Epithelial cell of prostate (primary cell): ENCODE measurements around the gene HOXA11.

ENCODE experiments used
- DNase-seq: peaks from one replicate; pipeline ENCODE4 v3.0.0-alpha.2; 2011; ENCODE audit warnings: low read depth, low spot score
- H3K27ac ChIP-seq: fragments of 450-650 bp; 2 replicates; pipeline ENCODE4 v1.5.1; 2017; ENCODE audit warnings: mild to moderate bottlenecking

Gene HOXA11

DNA sequence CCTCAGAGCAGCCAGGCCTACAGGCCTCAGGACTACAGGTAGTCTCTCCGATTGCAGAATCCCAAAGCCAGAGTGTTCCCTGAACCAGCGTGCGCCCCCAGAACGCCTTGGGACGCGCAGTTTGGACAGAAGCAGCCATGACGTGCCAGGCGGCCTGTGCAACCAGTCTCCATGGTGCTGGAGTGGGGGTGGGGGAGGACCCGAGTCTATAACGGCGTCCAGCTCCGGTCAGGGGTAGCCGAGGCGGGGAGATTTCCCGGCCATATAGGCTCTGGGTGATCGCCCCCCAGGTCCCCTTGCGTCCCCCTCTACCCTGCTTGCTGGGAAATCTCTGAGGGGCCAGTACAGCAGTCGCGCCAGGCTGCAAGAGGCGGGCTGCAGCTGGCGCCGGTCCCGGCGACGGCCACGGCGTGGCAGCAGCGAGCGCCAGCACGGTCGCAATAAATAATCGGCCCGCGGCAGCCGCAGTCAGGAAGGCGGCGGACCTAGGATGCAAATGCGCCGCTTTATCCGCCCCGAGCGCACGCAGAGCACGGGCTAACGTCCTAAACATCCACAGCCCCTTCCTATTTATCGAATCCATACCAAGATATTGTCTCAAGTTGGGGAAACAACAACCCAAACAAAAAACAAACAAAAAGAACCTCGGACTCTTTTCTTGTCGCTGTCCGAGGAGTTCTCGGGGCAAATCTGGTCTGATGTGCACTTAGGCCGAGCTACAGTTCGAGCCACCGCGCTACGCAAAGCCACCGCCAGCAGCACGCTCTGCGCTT, 34.3 kb downstream of the HOXA11 start:
- no peak for DNase-seq
- H3K27ac ChIP-seq, result peak overlapping the region; percentile 79

DNA sequence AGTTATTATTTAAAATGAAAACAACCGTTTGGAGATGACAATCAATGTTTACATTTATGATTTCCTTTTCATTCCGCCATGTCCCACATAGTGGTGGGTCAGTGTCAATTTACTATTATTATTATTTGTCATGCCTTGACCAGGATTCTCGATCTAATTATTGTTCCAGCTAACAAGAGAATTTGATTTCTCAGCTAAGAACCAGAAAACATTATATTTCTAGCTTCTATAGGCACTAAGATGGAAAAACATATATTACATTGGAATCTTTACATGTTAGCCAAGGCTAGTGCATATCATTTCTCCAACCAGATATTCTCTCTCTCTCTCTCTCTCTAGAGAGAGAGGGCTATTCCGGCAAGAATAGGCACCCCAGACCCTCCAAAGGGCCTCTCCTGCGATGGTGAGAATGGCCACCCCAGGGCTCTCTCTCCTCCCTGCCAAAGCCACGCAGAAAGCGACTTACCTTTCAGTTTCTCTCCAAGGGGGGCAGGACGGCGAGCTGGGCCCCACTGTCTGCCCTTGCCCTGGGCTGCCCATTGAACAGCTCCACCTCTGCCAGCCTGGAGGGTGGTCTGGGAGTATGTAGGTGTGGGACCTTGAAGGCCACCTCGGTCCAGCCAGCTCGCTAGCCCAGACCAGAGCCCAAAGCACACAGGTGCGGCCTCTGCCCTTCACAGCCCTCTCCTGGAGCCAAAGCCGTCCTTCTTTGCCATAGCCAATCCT, 35.0 kb downstream of the HOXA11 start:
- H3K27ac ChIP-seq, result peak overlapping the region; percentile 79
- DNase-seq, result no peak

DNA sequence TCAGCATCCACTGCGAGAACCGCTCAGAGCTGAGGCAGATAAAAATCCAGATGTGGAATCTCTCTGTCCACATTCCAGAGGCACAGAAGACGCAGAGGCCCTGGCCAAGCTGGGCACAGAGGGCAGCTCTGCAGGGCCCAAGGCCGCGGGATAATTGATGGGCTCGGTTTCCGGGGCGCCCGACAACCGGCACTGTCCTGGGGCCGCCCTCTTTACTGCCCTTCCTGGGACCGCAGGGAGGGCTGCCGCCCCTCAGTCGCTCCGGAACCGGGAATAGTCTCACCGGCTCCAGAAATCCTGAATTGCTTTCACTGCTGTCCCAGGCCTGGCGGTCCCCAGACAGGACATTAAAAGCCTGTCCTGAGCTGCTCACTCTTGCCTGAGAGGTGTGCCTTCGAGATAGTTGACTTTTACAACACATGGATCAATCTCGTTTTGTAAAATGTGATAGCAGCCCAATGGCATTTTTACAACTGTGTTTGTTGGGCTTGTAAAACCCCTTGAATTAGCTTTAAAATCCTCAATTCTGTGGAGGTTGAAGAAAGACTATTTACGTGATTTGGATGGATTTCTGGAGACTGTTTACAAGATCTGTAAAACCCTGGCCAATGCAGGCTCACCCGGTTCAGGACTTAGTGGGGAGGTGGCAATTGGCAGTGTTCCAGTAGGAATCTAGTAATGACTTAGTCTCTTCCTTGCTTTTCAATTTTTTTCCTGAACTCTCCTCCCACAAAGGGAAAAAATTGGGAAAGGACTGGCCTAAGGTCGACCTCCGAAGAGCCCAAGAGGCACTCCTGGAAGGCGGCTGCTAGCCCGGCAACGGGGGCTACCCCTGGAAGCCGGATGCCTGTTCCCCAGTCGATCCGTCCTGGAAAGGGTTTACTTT, 36.0 kb downstream of the HOXA11 start:
- peak overlapping the region; percentile 79 for H3K27ac ChIP-seq
- no peak for DNase-seq

- H3K27ac ChIP-seq, result peak overlapping the region; percentile 79
- DNase-seq, result no peak
Observed at GRCh38 chr7:27148031-27148755, 36.8 kb downstream of the HOXA11 start.

DNA sequence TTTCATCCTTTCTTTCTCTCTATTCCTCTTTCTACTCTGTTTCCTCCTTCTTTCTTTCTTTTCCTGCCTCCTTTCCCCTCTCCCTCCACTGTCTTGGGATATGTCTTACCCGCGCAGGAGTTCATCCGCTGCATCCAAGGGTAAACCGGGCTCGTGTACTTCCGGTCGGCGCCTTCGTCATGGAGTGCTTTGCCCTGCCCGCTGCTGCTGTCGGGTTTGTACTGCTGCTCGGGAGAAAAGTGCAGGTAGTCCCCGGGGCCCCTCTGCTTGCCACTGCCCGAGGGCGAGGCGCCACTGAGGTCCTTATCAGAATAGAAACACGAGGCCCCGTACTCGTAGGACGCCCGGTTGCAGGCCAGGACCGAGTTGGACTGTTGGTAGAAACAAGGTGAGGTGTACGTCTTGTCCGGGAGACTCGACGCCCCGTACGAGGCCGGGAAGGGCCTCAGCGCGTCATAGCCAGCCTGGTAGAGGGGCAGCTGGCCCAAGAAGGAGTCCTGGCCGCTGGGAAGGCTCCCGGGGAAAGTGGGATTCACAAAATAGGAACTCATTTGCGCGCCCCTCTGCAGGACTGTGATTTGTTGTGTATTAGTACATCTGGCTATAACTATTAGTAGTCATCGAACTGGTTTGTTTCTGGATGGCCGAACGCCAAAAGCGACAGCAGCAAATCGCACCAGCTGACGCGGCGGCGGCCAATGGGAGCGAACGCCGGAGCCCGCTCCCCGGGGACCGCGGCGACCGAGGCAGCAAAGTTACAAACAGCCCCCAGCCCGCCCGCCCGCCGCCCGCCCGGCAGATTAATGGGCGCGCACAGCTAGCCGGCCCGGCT, 37.6 kb downstream of the HOXA11 start, which contains the start of gene HOXA6:
Gene HOXA6 (minus strand): TSS at position 576 of the 832 bp plus-strand sequence. CDS start 25 bp downstream, at position 551.
- DNase-seq, result no peak
- H3K27ac ChIP-seq, result peak within 1 kb of the TSS; percentile 79

DNA sequence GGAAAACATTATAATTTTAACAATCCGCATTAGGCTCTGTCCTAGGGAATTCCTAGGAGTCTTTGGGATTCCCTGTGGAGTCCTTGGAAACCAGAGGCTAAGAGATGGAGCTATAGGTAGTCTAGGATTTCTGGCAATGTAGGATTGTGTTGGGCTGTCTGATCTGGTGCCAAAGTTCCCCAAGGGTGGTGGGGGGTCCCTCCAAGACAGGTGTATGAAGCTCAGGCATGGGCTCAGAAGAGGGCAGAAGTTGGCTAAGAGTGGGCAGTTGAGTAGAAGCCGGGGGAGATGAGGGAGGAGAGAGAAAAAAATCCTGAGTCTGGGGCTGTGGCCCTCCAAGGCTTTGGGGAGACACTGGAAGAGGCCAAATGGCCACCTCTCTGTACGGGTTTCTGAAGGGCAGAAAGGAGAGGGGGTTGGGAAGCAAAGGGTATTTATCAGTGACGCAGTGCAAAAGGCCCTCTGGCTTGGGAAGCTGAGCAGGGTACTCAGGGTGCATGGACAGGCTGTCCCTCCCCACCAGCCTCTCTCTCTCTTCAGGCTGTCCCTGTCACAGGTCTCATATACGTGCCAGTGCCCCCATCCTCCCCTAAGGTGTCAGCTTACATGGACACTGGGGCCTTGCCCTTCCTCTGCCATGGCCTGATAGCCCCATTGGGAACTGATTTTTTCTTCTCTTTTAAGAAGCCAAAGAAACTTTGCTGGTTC, 38.4 kb downstream of the HOXA11 start:
- no peak for DNase-seq
- peak overlapping the region; percentile 79 for H3K27ac ChIP-seq

DNA sequence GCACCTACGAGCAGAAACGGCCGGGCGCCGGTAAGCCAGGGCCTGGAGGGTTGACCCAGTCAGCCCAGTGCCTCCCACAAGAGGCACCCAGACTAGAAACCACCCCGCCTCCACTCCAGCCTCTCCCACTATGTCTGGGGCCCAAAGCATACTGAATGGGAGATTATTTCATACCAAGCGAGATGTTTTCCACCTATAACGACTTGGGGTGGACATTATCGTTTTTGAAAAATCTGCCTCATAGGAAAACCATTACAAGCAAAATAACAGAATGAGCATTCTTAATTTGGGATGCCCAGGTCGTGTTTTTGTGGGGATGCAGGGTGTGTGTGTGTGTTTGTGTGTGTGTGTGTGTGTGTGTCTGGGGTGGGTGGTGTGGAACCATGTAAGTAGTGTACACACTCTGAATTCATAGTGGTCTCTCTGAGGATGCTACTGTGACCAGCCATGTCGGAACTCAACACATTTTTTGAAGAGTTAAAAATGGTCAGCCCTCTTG, 39.1 kb downstream of the HOXA11 start:
- DNase-seq, result no peak
- no peak overlapping the region for H3K27ac ChIP-seq

- no peak for DNase-seq
- peak overlapping the region; percentile 33 for H3K27ac ChIP-seq
Observed at GRCh38 chr7:27145165-27145913, 39.7 kb downstream of the HOXA11 start.

DNA sequence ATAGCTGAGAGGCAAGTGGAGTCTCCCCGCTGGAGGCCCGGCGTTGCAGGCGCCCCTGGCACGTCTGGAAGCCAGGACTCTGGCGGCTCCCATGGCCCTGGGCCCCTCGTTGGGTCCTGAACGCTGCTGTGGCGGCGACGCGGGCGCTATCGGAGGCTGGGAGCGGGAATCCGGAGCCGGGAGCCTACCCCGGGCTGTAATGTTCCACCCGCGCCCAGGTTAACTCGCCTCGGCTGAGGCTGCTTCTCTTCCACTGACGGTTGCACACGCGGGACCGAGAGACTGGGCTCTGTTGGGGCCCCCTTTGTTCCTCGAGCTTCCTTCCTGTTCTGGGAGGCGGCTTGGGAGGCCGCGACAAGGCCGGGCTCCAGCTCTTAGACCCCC, 40.3 kb downstream of the HOXA11 start:
- no peak for DNase-seq
- H3K27ac ChIP-seq, result peak overlapping the region; percentile 33

GRCh38 chr7:27143950-27144780, 40.9 kb downstream of the HOXA11 start:
- H3K27ac ChIP-seq, result peak overlapping the region; percentile 33
- no peak for DNase-seq

DNA sequence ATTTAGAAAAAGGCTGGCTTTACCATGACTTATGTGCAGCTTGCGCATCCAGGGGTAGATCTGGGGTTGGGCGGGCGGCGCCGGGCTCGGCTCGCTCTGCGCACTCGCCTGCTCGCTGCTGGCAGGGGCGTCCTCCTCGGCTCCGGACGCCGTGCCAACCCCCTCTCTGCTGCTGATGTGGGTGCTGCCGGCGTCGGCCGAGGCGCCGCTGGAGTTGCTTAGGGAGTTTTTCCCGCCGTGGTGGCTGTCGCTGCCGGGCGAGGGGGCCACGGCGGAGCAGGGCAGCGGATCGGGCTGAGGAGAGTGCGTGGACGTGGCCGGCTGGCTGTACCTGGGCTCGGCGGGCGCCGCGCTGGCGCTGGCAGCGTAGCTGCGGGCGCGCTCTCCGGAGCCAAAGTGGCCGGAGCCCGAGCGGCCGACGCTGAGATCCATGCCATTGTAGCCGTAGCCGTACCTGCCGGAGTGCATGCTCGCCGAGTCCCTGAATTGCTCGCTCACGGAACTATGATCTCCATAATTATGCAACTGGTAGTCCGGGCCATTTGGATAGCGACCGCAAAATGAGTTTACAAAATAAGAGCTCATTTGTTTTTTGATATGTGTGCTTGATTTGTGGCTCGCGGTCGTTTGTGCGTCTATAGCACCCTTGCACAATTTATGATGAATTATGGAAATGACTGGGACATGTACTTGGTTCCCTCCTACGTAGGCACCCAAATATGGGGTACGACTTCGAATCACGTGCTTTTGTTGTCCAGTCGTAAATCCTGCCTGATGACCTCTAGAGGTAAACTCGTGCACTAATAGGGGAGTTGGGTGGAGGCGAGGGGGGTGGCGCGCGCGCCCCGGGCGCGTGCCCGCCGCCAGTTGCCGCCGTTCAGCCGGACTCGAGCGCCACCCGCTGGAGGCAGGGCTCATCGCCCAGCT, 41.7 kb downstream of the HOXA11 start, which contains the start of gene HOXA5:
Gene HOXA5 (minus strand): TSS at position 659 of the 927 bp plus-strand sequence. CDS start 74 bp downstream, at position 585.
- peak; percentile 88 for DNase-seq
- H3K27ac ChIP-seq, result peak within 1 kb of the TSS; percentile 69

DNA sequence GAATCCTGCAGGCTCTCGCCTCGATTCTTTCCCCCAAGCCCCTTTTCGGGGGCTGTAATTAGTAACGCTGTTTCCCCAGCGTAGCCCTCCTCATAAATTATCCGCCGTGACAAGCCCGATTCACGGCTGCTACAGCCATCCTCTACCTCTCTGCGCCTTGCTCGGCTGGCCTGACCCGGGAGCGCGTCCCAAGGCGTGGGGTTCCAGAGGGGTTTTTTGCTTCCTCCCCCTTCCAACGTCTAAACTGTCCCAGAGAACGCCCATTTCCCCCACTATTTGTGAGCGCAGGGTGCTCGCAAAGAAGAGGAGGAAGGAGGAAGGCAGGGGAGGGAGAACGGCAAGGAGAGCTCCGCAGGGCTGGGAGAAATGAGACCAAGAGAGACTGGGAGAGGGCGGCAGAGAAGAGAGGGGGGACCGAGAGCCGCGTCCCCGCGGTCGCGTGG, 42.4 kb downstream of the HOXA11 start:
- DNase-seq, result no peak
- peak overlapping the region; percentile 69 for H3K27ac ChIP-seq

DNA sequence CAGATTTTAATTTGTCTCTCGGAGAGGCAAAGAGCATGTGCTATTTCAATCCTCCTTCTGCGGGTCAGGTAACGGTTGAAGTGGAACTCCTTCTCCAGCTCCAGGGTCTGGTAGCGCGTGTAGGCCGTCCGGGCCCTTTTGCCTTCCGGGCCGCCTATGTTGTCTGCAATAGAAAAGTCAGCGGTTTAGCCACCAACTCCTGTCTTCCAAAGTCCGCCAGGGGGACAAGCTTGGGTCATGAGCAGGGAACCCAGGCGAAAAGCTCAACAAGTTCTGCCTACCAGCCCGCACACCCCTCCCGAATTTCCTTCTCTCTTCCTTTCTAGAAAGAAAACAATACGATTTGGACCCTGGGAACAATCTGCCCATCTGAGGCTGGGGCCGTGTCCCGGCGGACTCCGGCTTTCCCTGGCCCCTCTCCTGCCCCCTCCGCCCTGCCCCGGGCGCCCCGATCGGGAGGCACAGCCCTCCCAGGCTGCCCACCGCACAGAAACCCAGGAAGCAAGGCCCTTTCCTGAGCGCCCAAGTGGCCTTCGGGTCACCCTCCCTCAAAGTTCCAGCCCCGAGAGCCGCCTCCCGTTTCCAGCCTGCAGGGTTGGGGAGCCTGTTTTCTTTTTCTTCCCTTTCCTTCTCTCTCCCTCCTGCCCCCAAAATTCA, 43.0 kb downstream of the HOXA11 start:
- no peak for DNase-seq
- H3K27ac ChIP-seq, result peak overlapping the region; percentile 69

- DNase-seq, result no peak
- H3K27ac ChIP-seq, result peak overlapping the region; percentile 69
Observed at GRCh38 chr7:27141137-27141922, 43.7 kb downstream of the HOXA11 start.
